Measurements from ENCODE around the gene NRG3.

Gene NRG3

DNA sequence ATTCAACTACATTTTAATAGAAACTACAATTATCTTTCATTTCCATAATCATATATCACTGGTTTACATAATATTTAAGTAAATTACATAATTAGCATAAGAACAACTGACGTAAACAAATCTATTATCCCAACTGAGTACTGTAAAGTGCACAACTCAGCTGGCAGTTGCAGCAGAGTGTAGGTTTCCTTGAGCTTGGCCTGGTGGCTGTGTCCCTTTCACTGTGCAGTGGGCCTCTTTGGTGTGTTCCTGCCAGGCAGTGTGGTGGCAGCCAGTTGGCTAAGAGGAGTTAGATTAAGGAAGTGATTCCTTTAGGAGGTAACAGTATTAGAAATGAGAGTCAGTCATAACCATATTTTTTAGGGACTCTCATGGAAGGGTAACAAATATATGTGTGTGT lies 7.0 kb downstream of the NRG3 start:
- no CpG with 5 or more reads among the region's 1 CpG for WGBS, 2 experiments (ENCODE audit: insufficient coverage in 2 of 2)
- Histone ChIP-seq H3K4me3 (ENCODE audit: extremely low read depth, insufficient read depth, low read length, poor library complexity, severe bottlenecking) (no peak overlapping the region), H3K36me3 (ENCODE audit: control insufficient read depth, insufficient read depth, low read length) (no peaks in the 10 kb centered on the region), H3K9me3 (ENCODE audit: control insufficient read depth, low read length) (no peaks in the 10 kb centered on the region), H3K4me1 (ENCODE audit: control insufficient read depth, insufficient read depth, low read length, poor library complexity, severe bottlenecking) (no peaks in the 10 kb centered on the region), H3K27ac (ENCODE audit: low read depth, low read length, severe bottlenecking) (no peak overlapping the region)

DNA sequence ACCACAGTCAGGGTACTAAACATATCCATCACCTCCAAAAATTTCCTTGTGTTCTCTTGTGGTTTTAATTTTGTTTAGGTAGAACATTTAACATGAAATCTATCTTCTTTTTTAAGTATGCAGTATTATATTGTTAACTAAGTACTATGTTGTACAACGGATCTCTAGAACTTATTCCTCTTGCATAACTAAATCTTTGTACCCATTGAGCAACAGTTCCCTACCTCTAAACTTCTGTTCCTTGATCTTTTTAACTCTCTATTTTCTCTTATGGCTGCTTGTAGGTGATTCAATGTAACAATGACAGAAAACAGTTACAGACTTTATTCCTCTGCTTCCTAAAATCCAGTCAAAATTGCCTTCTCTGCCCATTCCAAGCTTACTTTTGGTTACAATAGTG lies 9.9 kb downstream of the NRG3 start:
- Histone ChIP-seq H3K36me3 (ENCODE audit: control insufficient read depth, insufficient read depth, low read length) (no peaks in the 10 kb centered on the region), H3K27ac (ENCODE audit: low read depth, low read length, severe bottlenecking) (no peak overlapping the region), H3K4me3 (ENCODE audit: extremely low read depth, insufficient read depth, low read length, poor library complexity, severe bottlenecking) (no peak overlapping the region), H3K4me1 (ENCODE audit: control insufficient read depth, insufficient read depth, low read length, poor library complexity, severe bottlenecking) (peaks cover 11% of the 10 kb centered on the region), H3K9me3 (ENCODE audit: control insufficient read depth, low read length) (no peaks in the 10 kb centered on the region)
- no CpG with 5 or more reads among the region's 1 CpG for WGBS, 2 experiments (ENCODE audit: insufficient coverage in 2 of 2)

DNA sequence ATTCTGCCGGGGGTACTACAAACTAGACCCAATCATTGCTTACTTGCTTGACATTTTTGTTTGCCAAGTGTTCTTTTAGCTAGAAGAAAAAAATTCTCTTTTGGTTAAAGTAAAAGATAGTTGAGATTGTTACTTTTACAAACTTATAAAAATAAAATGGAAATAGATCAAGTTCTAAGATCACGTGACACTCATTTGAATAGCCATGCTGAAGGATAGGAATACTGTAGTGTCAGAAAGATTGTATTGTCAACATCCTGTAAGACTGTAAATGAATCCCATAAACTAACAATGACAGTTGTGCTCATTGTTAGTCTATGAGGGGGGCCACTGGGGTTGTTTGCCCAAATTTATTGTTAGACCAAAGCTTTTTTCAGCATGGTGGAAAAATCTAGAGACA lies 10.5 kb downstream of the NRG3 start:
- Histone ChIP-seq H3K4me1 (ENCODE audit: control insufficient read depth, insufficient read depth, low read length, poor library complexity, severe bottlenecking) (peaks cover 11% of the 10 kb centered on the region), H3K4me3 (ENCODE audit: extremely low read depth, insufficient read depth, low read length, poor library complexity, severe bottlenecking) (no peak overlapping the region), H3K36me3 (ENCODE audit: control insufficient read depth, insufficient read depth, low read length) (no peaks in the 10 kb centered on the region), H3K9me3 (ENCODE audit: control insufficient read depth, low read length) (no peaks in the 10 kb centered on the region), H3K27ac (ENCODE audit: low read depth, low read length, severe bottlenecking) (no peak overlapping the region)
- WGBS, 2 experiments (ENCODE audit: insufficient coverage in 2 of 2), result 80% methylated on average over 1 of the region's 2 CpGs; no CpG with 5 or more reads in 1 of the 2 experiments

DNA sequence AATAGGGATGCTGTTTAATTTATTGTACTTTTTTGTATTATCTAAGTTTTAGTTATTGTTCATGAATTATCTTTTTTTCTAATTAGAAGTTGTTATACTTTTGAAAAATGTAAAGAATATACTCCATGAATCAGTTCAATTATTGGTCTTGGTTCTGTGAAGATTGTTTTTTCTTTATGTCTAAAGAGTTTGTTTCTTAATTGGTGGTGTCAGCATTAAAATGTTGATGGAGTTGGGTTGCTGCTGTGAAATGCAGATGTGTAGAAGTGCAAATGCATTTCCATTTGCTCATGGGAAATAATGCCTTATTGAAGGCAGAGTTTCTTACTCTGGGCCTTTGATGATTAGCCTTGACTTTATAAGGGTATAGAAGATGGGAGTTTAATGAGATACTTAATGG lies 11.9 kb downstream of the NRG3 start:
- Histone ChIP-seq H3K4me1 (ENCODE audit: control insufficient read depth, insufficient read depth, low read length, poor library complexity, severe bottlenecking) (peaks cover 11% of the 10 kb centered on the region), H3K4me3 (ENCODE audit: extremely low read depth, insufficient read depth, low read length, poor library complexity, severe bottlenecking) (no peak overlapping the region), H3K36me3 (ENCODE audit: control insufficient read depth, insufficient read depth, low read length) (no peaks in the 10 kb centered on the region), H3K27ac (ENCODE audit: low read depth, low read length, severe bottlenecking) (no peak overlapping the region), H3K9me3 (ENCODE audit: control insufficient read depth, low read length) (no peaks in the 10 kb centered on the region)

DNA sequence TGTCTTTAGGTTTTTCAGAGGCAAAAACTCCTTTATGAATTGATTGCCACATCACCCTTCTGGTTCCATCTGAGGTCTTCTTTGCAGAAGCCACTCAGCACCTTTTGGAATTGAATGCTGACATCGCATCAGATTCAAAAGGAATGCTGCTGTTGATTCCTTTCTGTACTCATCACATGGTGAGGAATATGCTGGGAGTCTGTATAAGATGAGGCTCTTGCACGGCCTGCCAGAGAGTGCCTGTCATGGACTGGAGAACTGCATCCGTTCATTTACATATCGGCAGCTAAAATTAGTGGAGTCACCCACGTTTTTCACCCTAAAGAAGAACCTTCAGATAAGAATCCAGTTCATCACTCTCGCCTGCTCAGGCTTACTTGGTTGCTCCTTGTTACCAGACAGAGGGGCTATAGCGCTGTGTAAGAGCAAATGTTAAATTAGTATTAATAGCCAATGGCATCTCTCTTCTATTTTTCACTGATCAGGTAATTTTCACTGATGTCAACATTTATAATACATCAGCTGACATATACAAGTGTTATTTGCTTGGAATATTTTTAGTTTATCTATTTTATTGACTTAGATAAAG lies 14.3 kb downstream of the NRG3 start:
- H3K27ac ChIP-seq (ENCODE audit: low read depth, low read length, severe bottlenecking), result no peak overlapping the region
- WGBS, 2 experiments (ENCODE audit: insufficient coverage in 2 of 2), result 88 to 90% methylated on average over 3 to 4 of the region's 7 CpGs
- H3K9me3 ChIP-seq (ENCODE audit: control insufficient read depth, low read length), result no peaks in the 10 kb centered on the region
- no peak overlapping the region for H3K4me3 ChIP-seq (ENCODE audit: extremely low read depth, insufficient read depth, low read length, poor library complexity, severe bottlenecking)
- no peaks in the 10 kb centered on the region for H3K36me3 ChIP-seq (ENCODE audit: control insufficient read depth, insufficient read depth, low read length)
- peaks cover 11% of the 10 kb centered on the region for H3K4me1 ChIP-seq (ENCODE audit: control insufficient read depth, insufficient read depth, low read length, poor library complexity, severe bottlenecking)

DNA sequence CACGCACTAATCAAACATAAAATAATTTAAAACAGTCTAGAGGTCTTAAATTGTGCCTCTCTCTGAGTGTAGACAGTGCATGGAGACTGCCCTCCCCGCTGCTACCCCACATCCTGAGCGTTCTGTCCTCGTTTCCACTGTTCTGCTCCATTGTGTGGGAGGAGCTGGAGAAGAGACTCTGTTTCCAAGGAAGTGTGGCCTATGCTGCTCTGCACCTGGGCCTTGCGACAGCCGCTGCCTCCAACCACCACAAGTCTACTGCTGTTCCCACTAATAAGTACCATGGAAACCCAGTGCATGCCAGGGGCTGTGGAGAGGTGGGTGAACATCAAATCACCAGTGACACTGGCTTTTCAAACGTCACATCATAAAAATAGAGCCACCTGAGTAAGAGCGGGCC lies 19.6 kb downstream of the NRG3 start:
- WGBS, 2 experiments (ENCODE audit: insufficient coverage in 2 of 2), result 91 to 95% methylated on average over 2 to 4 of the region's 8 CpGs
- no peak overlapping the region for H3K27ac ChIP-seq (ENCODE audit: low read depth, low read length, severe bottlenecking)
- no peak overlapping the region for H3K4me3 ChIP-seq (ENCODE audit: extremely low read depth, insufficient read depth, low read length, poor library complexity, severe bottlenecking)
- H3K9me3 ChIP-seq (ENCODE audit: control insufficient read depth, low read length), result no peaks in the 10 kb centered on the region
- H3K36me3 ChIP-seq (ENCODE audit: control insufficient read depth, insufficient read depth, low read length), result no peaks in the 10 kb centered on the region
- no peaks in the 10 kb centered on the region for H3K4me1 ChIP-seq (ENCODE audit: control insufficient read depth, insufficient read depth, low read length, poor library complexity, severe bottlenecking)

DNA sequence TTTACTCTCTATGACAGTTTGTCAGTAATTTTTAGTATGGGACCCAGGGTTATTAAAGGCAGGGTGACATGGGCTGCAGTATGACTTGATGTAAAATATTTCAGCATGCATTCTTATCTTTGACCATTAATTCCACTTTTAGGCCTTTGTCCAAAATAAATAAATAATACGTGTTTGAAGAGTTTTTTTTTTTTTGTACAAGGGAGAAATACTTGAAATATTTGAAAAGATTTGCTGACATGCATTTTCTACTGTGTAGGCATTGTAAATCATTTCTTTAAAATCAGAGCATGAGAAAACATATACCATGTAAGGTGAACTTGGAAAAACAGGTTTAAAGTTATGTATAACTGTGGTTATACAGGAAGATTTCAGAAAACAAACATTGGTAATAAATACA lies 23.5 kb downstream of the NRG3 start:
- H3K36me3 ChIP-seq (ENCODE audit: control insufficient read depth, insufficient read depth, low read length), result no peaks in the 10 kb centered on the region
- WGBS, 2 experiments (ENCODE audit: insufficient coverage in 2 of 2), result no CpG with 5 or more reads among the region's 1 CpG
- no peaks in the 10 kb centered on the region for H3K4me1 ChIP-seq (ENCODE audit: control insufficient read depth, insufficient read depth, low read length, poor library complexity, severe bottlenecking)
- no peak overlapping the region for H3K27ac ChIP-seq (ENCODE audit: low read depth, low read length, severe bottlenecking)
- H3K4me3 ChIP-seq (ENCODE audit: extremely low read depth, insufficient read depth, low read length, poor library complexity, severe bottlenecking), result no peak overlapping the region
- no peaks in the 10 kb centered on the region for H3K9me3 ChIP-seq (ENCODE audit: control insufficient read depth, low read length)

DNA sequence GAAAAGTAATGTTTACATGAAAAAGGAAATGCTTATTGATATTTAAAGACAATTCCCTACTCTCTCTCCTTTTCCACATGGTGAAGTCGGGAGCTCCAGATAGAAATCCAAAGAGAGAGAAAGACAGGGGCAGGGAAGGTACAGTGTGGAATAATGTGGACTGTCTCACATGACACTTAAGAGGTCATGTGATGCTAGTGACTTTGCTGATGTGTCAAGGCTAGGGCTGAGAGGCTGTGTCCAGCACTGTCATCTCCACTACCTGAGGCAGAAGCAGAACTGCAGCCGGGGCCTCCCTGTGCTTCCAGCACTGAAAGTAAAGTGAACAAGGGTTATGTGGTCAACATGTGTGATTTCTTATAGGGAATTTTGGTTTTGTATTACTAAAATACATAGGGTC lies 26.0 kb downstream of the NRG3 start:
- no peak overlapping the region for H3K27ac ChIP-seq (ENCODE audit: low read depth, low read length, severe bottlenecking)
- no peaks in the 10 kb centered on the region for H3K4me1 ChIP-seq (ENCODE audit: control insufficient read depth, insufficient read depth, low read length, poor library complexity, severe bottlenecking)
- no peaks in the 10 kb centered on the region for H3K9me3 ChIP-seq (ENCODE audit: control insufficient read depth, low read length)
- 67 to 100% methylated on average over 1 of the region's 2 CpGs for WGBS, 2 experiments (ENCODE audit: insufficient coverage in 2 of 2)
- no peaks in the 10 kb centered on the region for H3K36me3 ChIP-seq (ENCODE audit: control insufficient read depth, insufficient read depth, low read length)
- no peak overlapping the region for H3K4me3 ChIP-seq (ENCODE audit: extremely low read depth, insufficient read depth, low read length, poor library complexity, severe bottlenecking)

DNA sequence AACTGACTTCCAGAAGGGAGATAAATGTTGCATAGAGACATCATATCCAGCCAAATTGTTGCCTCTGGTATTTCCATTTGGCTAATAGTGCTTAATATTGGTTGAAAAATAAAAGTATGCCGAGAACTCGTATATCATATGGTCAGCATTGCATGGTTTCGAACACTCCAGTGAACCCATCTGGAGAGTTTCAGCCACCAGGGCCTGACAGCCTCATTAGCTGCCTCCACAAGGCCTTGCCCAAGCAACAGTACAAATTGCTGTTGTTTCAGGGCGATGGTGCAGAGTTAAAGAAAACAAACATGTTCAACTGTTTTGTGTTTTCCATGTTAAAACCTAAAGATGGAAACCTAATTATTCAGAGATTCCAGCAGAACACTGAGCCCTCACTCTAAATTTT lies 28.5 kb downstream of the NRG3 start:
- Histone ChIP-seq H3K27ac (ENCODE audit: low read depth, low read length, severe bottlenecking) (no peak overlapping the region), H3K4me1 (ENCODE audit: control insufficient read depth, insufficient read depth, low read length, poor library complexity, severe bottlenecking) (no peaks in the 10 kb centered on the region), H3K36me3 (ENCODE audit: control insufficient read depth, insufficient read depth, low read length) (no peaks in the 10 kb centered on the region), H3K9me3 (ENCODE audit: control insufficient read depth, low read length) (no peaks in the 10 kb centered on the region), H3K4me3 (ENCODE audit: extremely low read depth, insufficient read depth, low read length, poor library complexity, severe bottlenecking) (no peak overlapping the region)
- 84 to 100% methylated on average over 3 of the region's 4 CpGs for WGBS, 2 experiments (ENCODE audit: insufficient coverage in 2 of 2)

DNA sequence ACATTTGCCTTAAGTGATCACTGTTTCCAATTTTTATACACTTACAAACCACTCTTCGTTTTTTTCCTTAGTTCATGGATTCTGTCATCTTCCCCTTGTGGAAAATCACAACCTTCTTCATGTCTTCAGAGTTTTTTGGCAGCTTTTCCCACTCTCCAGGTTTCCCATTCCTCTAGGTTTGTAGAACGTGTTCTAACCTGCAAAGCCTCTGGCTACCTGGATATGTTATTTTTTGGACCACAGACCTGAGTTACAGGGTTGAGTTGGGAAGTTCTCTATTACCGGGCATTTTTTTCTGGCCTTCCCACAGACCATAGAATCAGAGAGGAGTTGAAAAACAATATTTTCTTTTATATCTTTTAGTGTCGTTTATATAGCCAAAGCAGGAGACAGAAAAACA lies 30.2 kb downstream of the NRG3 start:
- no peaks in the 10 kb centered on the region for H3K4me1 ChIP-seq (ENCODE audit: control insufficient read depth, insufficient read depth, low read length, poor library complexity, severe bottlenecking)
- H3K27ac ChIP-seq (ENCODE audit: low read depth, low read length, severe bottlenecking), result no peak overlapping the region
- H3K36me3 ChIP-seq (ENCODE audit: control insufficient read depth, insufficient read depth, low read length), result no peaks in the 10 kb centered on the region
- no peak overlapping the region for H3K4me3 ChIP-seq (ENCODE audit: extremely low read depth, insufficient read depth, low read length, poor library complexity, severe bottlenecking)
- 88 to 93% methylated on average over 1 to 3 of the region's 4 CpGs for WGBS, 2 experiments (ENCODE audit: insufficient coverage in 2 of 2)
- no peaks in the 10 kb centered on the region for H3K9me3 ChIP-seq (ENCODE audit: control insufficient read depth, low read length)

DNA sequence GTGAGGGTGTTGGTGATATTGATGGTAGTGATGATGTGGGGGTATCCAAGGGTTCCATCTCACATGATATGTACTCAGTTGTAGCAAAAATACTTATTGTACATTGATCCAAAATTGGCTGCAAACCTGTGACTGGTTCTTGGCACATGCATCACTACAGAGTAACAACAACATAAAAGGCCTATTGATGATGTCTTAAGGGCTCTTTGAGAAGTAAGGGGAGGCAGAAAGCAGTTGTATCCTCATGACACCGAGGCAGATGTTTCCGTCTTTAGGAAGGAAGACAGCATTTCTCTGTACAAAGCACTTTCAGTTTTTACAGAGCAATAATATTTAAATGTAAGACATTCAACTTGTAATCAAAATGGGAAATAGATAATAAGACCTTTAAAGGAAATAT lies 34.5 kb downstream of the NRG3 start:
- no peaks in the 10 kb centered on the region for H3K36me3 ChIP-seq (ENCODE audit: control insufficient read depth, insufficient read depth, low read length)
- H3K9me3 ChIP-seq (ENCODE audit: control insufficient read depth, low read length), result no peaks in the 10 kb centered on the region
- no peaks in the 10 kb centered on the region for H3K4me1 ChIP-seq (ENCODE audit: control insufficient read depth, insufficient read depth, low read length, poor library complexity, severe bottlenecking)
- H3K27ac ChIP-seq (ENCODE audit: low read depth, low read length, severe bottlenecking), result no peak overlapping the region
- WGBS, 2 experiments (ENCODE audit: insufficient coverage in 2 of 2), result no CpG with 5 or more reads among the region's 2 CpGs
- H3K4me3 ChIP-seq (ENCODE audit: extremely low read depth, insufficient read depth, low read length, poor library complexity, severe bottlenecking), result no peak overlapping the region
